GM23338 (cell line): ENCODE data around the gene RHOV. TPM values are rescaled to one million over a fixed set of nuclear protein-coding genes. Genes with fewer than 3 reads are reported as not detected.

Experiments
- JUNB ChIP-seq: IDR thresholded peaks from one replicate; pipeline ENCODE4 v1.6.1; 2016; ENCODE audit warnings: antibody characterized with exemption; ENCODE audit not compliant: unreplicated experiment
- STAT1 ChIP-seq: IDR thresholded peaks from one replicate; pipeline ENCODE4 v1.6.1; 2016; ENCODE audit warnings: antibody characterized with exemption; ENCODE audit not compliant: unreplicated experiment
- ZNF114 ChIP-seq: fragments of 250-450 bp; sonication (Bioruptor Pico); IDR thresholded peaks from 2 replicates; pipeline ENCODE4 v1.5.0; 2020; ENCODE audit warnings: mild to moderate bottlenecking, moderate library complexity
- ZNF331 ChIP-seq: fragments of 250-450 bp; sonication (Bioruptor Pico); IDR thresholded peaks from 2 replicates; pipeline ENCODE4 v1.5.0; 2020; ENCODE audit warnings: low read depth, mild to moderate bottlenecking, moderate library complexity
- polyA plus RNA-seq: library from polyadenylated mRNA; unstranded; fragments of >200 nt; fragmentation: Nextera tagmentation; extraction: Ambion mirVana; gene quantifications from 2 replicates; pipeline ENCODE4 v1.2.1, GENCODE V29; 2016
- total RNA-seq: library from RNA; depleted of rRNA; stranded (reverse); fragments of >200 nt; shearing (Covaris generic); gene quantifications from 2 replicates; pipeline ENCODE4 v1.2.3, GENCODE V29; 2014
- TF ChIP-seq, protein P1 (sequence below): fragments of 250-450 bp; sonication (Bioruptor Pico); IDR thresholded peaks from 2 replicates; pipeline ENCODE4 v1.5.0; 2020; ENCODE audit warnings: mild to moderate bottlenecking, moderate library complexity
- TF ChIP-seq, protein P2 (sequence below): IDR thresholded peaks from one replicate; pipeline ENCODE4 v1.6.1; 2018; ENCODE audit warnings: antibody characterized with exemption; ENCODE audit not compliant: unreplicated experiment

Gene RHOV
- total and polyA plus RNA-seq, 2 experiments from 2014 or later: 4.4 to 4.7 TPM

DNA sequence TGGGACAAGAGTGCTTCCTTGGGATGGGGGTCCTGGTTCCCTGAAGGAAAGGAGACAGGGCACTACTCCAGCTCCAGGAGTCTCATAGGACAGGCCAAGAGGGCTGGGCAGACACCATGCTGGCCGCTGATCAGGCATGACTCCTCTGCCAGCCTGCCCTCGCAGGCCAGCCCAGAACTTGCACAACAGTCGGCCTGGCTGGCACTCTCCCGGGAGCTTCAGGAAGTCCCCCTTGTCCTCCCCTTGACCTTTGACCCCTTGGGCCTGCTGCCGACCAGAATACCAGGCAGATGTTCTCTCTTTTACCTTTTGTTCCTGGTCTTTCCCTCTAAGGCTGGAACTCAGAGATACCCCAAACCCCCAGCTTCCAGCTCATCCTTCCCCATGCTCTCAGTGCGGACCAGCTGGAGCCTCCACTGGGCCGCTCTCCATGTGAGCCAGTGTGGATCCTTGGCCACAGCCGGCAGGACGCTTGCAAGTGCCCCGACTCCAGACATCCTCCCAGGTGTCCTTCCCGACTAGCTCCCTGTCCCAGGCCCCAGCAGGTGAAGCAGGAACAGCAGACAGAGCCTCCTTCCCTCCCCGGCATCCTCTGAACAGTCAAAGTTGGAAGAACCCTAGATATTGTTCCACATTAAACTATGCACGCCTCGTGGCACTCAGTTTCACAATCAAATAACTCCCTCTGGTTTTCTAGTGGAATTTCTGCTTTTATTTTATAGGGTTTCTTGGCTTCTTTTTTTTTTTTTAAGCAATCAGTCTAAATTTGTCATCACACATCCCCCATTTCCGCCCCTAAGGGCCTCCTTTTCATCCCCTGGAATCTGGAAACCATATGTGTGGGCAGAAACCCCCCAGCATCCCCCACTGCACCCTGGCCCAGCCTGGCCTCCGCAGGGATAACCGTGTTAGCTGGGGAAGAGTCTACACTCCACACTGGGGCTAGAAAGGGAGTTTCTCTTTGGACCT, 35.9 kb upstream of the RHOV start (continued):
- TF ChIP-seq, protein P1, sequence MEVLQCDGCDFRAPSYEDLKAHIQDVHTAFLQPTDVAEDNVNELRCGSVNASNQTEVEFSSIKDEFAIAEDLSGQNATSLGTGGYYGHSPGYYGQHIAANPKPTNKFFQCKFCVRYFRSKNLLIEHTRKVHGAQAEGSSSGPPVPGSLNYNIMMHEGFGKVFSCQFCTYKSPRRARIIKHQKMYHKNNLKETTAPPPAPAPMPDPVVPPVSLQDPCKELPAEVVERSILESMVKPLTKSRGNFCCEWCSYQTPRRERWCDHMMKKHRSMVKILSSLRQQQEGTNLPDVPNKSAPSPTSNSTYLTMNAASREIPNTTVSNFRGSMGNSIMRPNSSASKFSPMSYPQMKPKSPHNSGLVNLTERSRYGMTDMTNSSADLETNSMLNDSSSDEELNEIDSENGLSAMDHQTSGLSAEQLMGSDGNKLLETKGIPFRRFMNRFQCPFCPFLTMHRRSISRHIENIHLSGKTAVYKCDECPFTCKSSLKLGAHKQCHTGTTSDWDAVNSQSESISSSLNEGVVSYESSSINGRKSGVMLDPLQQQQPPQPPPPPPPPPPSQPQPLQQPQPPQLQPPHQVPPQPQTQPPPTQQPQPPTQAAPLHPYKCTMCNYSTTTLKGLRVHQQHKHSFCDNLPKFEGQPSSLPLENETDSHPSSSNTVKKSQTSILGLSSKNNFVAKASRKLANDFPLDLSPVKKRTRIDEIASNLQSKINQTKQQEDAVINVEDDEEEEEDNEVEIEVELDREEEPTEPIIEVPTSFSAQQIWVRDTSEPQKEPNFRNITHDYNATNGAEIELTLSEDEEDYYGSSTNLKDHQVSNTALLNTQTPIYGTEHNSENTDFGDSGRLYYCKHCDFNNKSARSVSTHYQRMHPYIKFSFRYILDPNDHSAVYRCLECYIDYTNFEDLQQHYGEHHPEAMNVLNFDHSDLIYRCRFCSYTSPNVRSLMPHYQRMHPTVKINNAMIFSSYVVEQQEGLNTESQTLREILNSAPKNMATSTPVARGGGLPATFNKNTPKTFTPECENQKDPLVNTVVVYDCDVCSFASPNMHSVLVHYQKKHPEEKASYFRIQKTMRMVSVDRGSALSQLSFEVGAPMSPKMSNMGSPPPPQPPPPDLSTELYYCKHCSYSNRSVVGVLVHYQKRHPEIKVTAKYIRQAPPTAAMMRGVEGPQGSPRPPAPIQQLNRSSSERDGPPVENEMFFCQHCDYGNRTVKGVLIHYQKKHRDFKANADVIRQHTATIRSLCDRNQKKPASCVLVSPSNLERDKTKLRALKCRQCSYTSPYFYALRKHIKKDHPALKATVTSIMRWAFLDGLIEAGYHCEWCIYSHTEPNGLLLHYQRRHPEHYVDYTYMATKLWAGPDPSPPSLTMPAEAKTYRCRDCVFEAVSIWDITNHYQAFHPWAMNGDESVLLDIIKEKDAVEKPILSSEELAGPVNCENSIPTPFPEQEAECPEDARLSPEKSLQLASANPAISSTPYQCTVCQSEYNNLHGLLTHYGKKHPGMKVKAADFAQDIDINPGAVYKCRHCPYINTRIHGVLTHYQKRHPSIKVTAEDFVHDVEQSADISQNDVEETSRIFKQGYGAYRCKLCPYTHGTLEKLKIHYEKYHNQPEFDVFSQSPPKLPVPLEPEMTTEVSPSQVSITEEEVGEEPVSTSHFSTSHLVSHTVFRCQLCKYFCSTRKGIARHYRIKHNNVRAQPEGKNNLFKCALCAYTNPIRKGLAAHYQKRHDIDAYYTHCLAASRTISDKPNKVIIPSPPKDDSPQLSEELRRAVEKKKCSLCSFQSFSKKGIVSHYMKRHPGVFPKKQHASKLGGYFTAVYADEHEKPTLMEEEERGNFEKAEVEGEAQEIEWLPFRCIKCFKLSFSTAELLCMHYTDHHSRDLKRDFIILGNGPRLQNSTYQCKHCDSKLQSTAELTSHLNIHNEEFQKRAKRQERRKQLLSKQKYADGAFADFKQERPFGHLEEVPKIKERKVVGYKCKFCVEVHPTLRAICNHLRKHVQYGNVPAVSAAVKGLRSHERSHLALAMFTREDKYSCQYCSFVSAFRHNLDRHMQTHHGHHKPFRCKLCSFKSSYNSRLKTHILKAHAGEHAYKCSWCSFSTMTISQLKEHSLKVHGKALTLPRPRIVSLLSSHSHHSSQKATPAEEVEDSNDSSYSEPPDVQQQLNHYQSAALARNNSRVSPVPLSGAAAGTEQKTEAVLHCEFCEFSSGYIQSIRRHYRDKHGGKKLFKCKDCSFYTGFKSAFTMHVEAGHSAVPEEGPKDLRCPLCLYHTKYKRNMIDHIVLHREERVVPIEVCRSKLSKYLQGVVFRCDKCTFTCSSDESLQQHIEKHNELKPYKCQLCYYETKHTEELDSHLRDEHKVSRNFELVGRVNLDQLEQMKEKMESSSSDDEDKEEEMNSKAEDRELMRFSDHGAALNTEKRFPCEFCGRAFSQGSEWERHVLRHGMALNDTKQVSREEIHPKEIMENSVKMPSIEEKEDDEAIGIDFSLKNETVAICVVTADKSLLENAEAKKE (CRISPR knock-in tag): no peak
- no peak for TF ChIP-seq JUNB
- TF ChIP-seq ZNF114 (CRISPR knock-in tag): no peak
- TF ChIP-seq ZNF331 (CRISPR knock-in tag): no peak
- TF ChIP-seq, protein P2, sequence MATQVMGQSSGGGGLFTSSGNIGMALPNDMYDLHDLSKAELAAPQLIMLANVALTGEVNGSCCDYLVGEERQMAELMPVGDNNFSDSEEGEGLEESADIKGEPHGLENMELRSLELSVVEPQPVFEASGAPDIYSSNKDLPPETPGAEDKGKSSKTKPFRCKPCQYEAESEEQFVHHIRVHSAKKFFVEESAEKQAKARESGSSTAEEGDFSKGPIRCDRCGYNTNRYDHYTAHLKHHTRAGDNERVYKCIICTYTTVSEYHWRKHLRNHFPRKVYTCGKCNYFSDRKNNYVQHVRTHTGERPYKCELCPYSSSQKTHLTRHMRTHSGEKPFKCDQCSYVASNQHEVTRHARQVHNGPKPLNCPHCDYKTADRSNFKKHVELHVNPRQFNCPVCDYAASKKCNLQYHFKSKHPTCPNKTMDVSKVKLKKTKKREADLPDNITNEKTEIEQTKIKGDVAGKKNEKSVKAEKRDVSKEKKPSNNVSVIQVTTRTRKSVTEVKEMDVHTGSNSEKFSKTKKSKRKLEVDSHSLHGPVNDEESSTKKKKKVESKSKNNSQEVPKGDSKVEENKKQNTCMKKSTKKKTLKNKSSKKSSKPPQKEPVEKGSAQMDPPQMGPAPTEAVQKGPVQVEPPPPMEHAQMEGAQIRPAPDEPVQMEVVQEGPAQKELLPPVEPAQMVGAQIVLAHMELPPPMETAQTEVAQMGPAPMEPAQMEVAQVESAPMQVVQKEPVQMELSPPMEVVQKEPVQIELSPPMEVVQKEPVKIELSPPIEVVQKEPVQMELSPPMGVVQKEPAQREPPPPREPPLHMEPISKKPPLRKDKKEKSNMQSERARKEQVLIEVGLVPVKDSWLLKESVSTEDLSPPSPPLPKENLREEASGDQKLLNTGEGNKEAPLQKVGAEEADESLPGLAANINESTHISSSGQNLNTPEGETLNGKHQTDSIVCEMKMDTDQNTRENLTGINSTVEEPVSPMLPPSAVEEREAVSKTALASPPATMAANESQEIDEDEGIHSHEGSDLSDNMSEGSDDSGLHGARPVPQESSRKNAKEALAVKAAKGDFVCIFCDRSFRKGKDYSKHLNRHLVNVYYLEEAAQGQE: no peak
- no peak for TF ChIP-seq STAT1
